Activated effector memory CD4-positive, alpha-beta T cell treated with anti-CD3 and anti-CD28 coated beads, Interleukin-2, amount 50 U/mL, for 16 hours (primary cell): ENCODE measurements around the gene SH3PXD2A.

ENCODE experiments used
- DNase-seq: peaks from one replicate; pipeline ENCODE4 v3.0.0-alpha.2; 2020

Gene SH3PXD2A

GRCh38 chr10:103805781-103806180 is 49.6 kb downstream of the SH3PXD2A start:
- no peak for DNase-seq

GRCh38 chr10:103804871-103805270 is 50.5 kb downstream of the SH3PXD2A start:
- DNase-seq = no peak

GRCh38 chr10:103803941-103804340 is 51.4 kb downstream of the SH3PXD2A start:
- DNase-seq = no peak

GRCh38 chr10:103802637-103803353 is 52.6 kb downstream of the SH3PXD2A start:
- no peak for DNase-seq

GRCh38 chr10:103802081-103802480 is 53.3 kb downstream of the SH3PXD2A start:
- no peak for DNase-seq

GRCh38 chr10:103800789-103801540 is 54.4 kb downstream of the SH3PXD2A start:
- DNase-seq = peak; percentile 79

- DNase-seq = no peak
These were observed 55.3 kb downstream of the SH3PXD2A start for GRCh38 chr10:103800089-103800488.

GRCh38 chr10:103799341-103799740 is 56.0 kb downstream of the SH3PXD2A start:
- no peak for DNase-seq

- DNase-seq = no peak
These were observed 56.9 kb downstream of the SH3PXD2A start for GRCh38 chr10:103798511-103798910.

- no peak for DNase-seq
These were observed 57.5 kb downstream of the SH3PXD2A start for GRCh38 chr10:103797857-103798256.

- no peak for DNase-seq
These were observed 59.6 kb downstream of the SH3PXD2A start for GRCh38 chr10:103795634-103796270.

GRCh38 chr10:103794996-103795395 is 60.4 kb downstream of the SH3PXD2A start:
- no peak for DNase-seq

GRCh38 chr10:103793920-103794883 is 61.2 kb downstream of the SH3PXD2A start:
- no peak for DNase-seq

GRCh38 chr10:103793429-103793828 is 61.9 kb downstream of the SH3PXD2A start:
- DNase-seq = no peak

- DNase-seq = no peak
These were observed 62.8 kb downstream of the SH3PXD2A start for GRCh38 chr10:103792547-103792946.

GRCh38 chr10:103791858-103792257 is 63.5 kb downstream of the SH3PXD2A start:
- no peak for DNase-seq

GRCh38 chr10:103791291-103791690 is 64.1 kb downstream of the SH3PXD2A start:
- no peak for DNase-seq

GRCh38 chr10:103790580-103790979 is 64.8 kb downstream of the SH3PXD2A start:
- no peak for DNase-seq

- DNase-seq = no peak
These were observed 65.6 kb downstream of the SH3PXD2A start for GRCh38 chr10:103789771-103790201.

- no peak for DNase-seq
These were observed 66.2 kb downstream of the SH3PXD2A start for GRCh38 chr10:103789161-103789560.

- DNase-seq = no peak
These were observed 68.0 kb downstream of the SH3PXD2A start for GRCh38 chr10:103787331-103787730.

GRCh38 chr10:103786020-103786419 is 69.4 kb downstream of the SH3PXD2A start:
- DNase-seq = no peak
